ENCODE results near the gene MEST.
"Not testable (repeated sequence)": the region's sequence is repeated elsewhere in the genome, so short reads cannot be mapped to it uniquely, and the experiment has no call there.

DNA sequence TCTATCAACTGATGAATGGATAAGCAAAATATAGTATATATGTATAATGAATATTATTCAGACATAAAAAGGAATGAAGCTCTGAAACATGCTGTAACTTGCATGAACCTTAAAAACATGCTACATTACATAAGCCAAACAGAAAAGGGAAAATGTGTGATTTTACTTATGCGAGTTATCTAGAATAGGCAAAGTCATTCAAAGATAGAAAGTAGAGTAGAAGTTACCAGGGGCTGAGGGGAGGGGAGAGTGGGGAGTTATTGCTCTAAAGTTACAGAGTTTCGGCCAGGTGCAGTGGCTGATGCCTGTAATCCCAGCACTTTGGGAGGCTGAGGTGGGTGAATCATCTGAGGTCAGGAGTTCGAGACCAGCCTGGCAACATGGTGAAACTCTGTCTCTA is 40.5 kb upstream of the MEST start:
- not testable (repeated sequence) for TF ChIP-seq EZH2 (IDR thresholded peaks at IDR 0.05); POLR2AphosphoS5 (IDR thresholded peaks at IDR 0.05; ENCODE audit: borderline replicate concordance, low read depth, low read length)

Measured in SK-N-MC (cell line).